ENCODE measurements around the gene RETREG3. TPM values are rescaled to one million over a fixed set of nuclear protein-coding genes. Genes with fewer than 3 reads are reported as not detected.

The RETREG3 gene
- total and polyA plus RNA-seq, 2 of the 13 experiments (the other 11 are each of a cell fraction or from before 2014, with no cell fraction given), result 47.0 to 55.8 TPM

- TF ChIP-seq ZNF788 (CRISPR knock-in tag; IDR thresholded peaks at IDR 0.05; ENCODE audit: borderline replicate concordance) (0 out of 2 replicates have a peak, but pooled peaks have one; percentile 31), MIXL1 (CRISPR knock-in tag; IDR thresholded peaks at IDR 0.05) (peak; percentile 49; the same call in 1 of the 2 replicates), PAXIP1 (CRISPR knock-in tag; conservative IDR thresholded peaks at IDR 0.05) (peak; percentile 61), ZNF275 (CRISPR knock-in tag; IDR thresholded peaks at IDR 0.05; ENCODE audit: borderline replicate concordance) (no peak), MAX (IDR thresholded peaks at IDR 0.05) (peak; percentile 34; the same call in 1 of the 2 replicates), HIC2 (CRISPR knock-in tag; IDR thresholded peaks at IDR 0.05; ENCODE audit: low read depth) (peak; percentile 84), ISL2 (CRISPR knock-in tag; IDR thresholded peaks at IDR 0.05) (peak; percentile 50; the same call in 1 of the 2 replicates), KDM4B (CRISPR knock-in tag; IDR thresholded peaks at IDR 0.05) (no peak), FOXP4 (CRISPR knock-in tag; IDR thresholded peaks at IDR 0.05) (peak; percentile 59), ERF (CRISPR knock-in tag; IDR thresholded peaks at IDR 0.05) (peak; percentile 81), PPARG (CRISPR knock-in tag; conservative IDR thresholded peaks at IDR 0.05) (0 out of 2 replicates have a peak, but pooled peaks have one; percentile 17), CERS6 (CRISPR knock-in tag; IDR thresholded peaks at IDR 0.05) (no peak), ZNF292 (CRISPR knock-in tag; IDR thresholded peaks at IDR 0.05; ENCODE audit: borderline replicate concordance, low read depth) (peak; percentile 84; the same call in 1 of the 2 replicates), ZNF333 (CRISPR knock-in tag; IDR thresholded peaks at IDR 0.05; ENCODE audit: borderline replicate concordance) (0 out of 2 replicates have a peak, but pooled peaks have one; percentile 17), RNF2 (conservative IDR thresholded peaks at IDR 0.05; ENCODE audit: low read depth) (0 out of 2 replicates have a peak, but pooled peaks have one; percentile 48), TEAD3 (CRISPR knock-in tag; optimal IDR thresholded peaks at IDR 0.05; ENCODE audit: borderline replicate concordance) (peak; percentile 69), ZNF691 (CRISPR knock-in tag; IDR thresholded peaks at IDR 0.05; ENCODE audit: borderline replicate concordance, low read depth) (peak; percentile 61; the same call in 1 of the 2 replicates), SAP130 (CRISPR knock-in tag; IDR thresholded peaks at IDR 0.05; ENCODE audit: low read depth) (peak; percentile 73), ZNF776 (CRISPR knock-in tag; IDR thresholded peaks at IDR 0.05) (no peak), MTA1 (CRISPR knock-in tag; IDR thresholded peaks at IDR 0.05; ENCODE audit: borderline replicate concordance) (no peak)
Measured at GRCh38 chr17:42544874-42545283, 64.3 kb downstream of the RETREG3 start (continued).

Measured in HepG2 (cell line).